HPDE6-E6E7 (cell line): ENCODE data around the gene TRAPPC11.

Source experiments
- DNase-seq: peaks from one replicate; pipeline ENCODE4 v3.0.0; 2011; ENCODE audit warnings: missing footprints; ENCODE audit errors: extremely low spot score

Gene TRAPPC11

GRCh38 chr4:183637461-183637860, 21.6 kb upstream of the TRAPPC11 start:
- DNase-seq: peak; percentile 50

GRCh38 chr4:183638436-183638835, 20.7 kb upstream of the TRAPPC11 start:
- DNase-seq: no peak

- no peak for DNase-seq
Observed at GRCh38 chr4:183639291-183639690, 19.8 kb upstream of the TRAPPC11 start.

GRCh38 chr4:183645326-183645725, 13.8 kb upstream of the TRAPPC11 start:
- DNase-seq: no peak

- no peak for DNase-seq
Observed at GRCh38 chr4:183657564-183657963, 1.5 kb upstream of the TRAPPC11 start.

- no peak for DNase-seq
Observed at GRCh38 chr4:183658362-183659028, 598 bp upstream of the TRAPPC11 start.

- no peak for DNase-seq
Observed at GRCh38 chr4:183659872-183660242, 764 bp downstream of the TRAPPC11 start.

- DNase-seq: no peak
Observed at GRCh38 chr4:183666088-183666487, 7.0 kb downstream of the TRAPPC11 start.

GRCh38 chr4:183670251-183670650, 11.2 kb downstream of the TRAPPC11 start:
- DNase-seq: no peak

GRCh38 chr4:183670960-183671555, 12.0 kb downstream of the TRAPPC11 start:
- no peak for DNase-seq

- no peak for DNase-seq
Observed at GRCh38 chr4:183674153-183674552, 15.1 kb downstream of the TRAPPC11 start.

- DNase-seq: no peak
Observed at GRCh38 chr4:183675625-183676024, 16.5 kb downstream of the TRAPPC11 start.

GRCh38 chr4:183681119-183681518, 22.0 kb downstream of the TRAPPC11 start:
- no peak for DNase-seq

GRCh38 chr4:183686461-183686860, 27.4 kb downstream of the TRAPPC11 start:
- no peak for DNase-seq

GRCh38 chr4:183688216-183688615, 29.1 kb downstream of the TRAPPC11 start:
- no peak for DNase-seq

GRCh38 chr4:183691006-183691405, 31.9 kb downstream of the TRAPPC11 start:
- no peak for DNase-seq

GRCh38 chr4:183691897-183692296, 32.8 kb downstream of the TRAPPC11 start:
- DNase-seq: no peak

GRCh38 chr4:183698909-183699308, 39.8 kb downstream of the TRAPPC11 start:
- DNase-seq: no peak

- DNase-seq: no peak
Observed at GRCh38 chr4:183700407-183700806, 41.3 kb downstream of the TRAPPC11 start.

- no peak for DNase-seq
Observed at GRCh38 chr4:183702492-183702891, 43.4 kb downstream of the TRAPPC11 start.

GRCh38 chr4:183714626-183715025, 55.5 kb downstream of the TRAPPC11 start:
- no peak for DNase-seq

- no peak for DNase-seq
Observed at GRCh38 chr4:183716302-183716701, 57.2 kb downstream of the TRAPPC11 start.

GRCh38 chr4:183718876-183719275, 59.8 kb downstream of the TRAPPC11 start:
- DNase-seq: no peak
